Measurements from ENCODE around the gene FILIP1L. TPM values are rescaled to one million over a fixed set of nuclear protein-coding genes. Genes with fewer than 3 reads are reported as not detected.
A peak's percentile ranks its signal among the peaks of the same experiment; 100 is the strongest.

The FILIP1L gene
- polyA plus RNA-seq, 1 donor (not counting 4 experiments of a cell fraction or from before 2014, with no cell fraction given): 14.7 TPM

- no peak overlapping the region for H3K4me2 ChIP-seq (ENCODE audit: control insufficient read depth, extremely low read depth, insufficient read depth, low read depth, low read length)
- peaks cover 45% of the 10 kb centered on the region for H3K4me1 ChIP-seq (ENCODE audit: control insufficient read depth, extremely low read depth, insufficient read depth, low read length)
- no peaks in the 10 kb centered on the region for H3K9me1 ChIP-seq (ENCODE audit: control insufficient read depth, extremely low read depth, insufficient read depth, low read length)
- H2AFZ ChIP-seq (ENCODE audit: control insufficient read depth, low read length): no peak overlapping the region
- H3K27ac ChIP-seq (ENCODE audit: control insufficient read depth, insufficient read depth, low read length): no peak overlapping the region
- FAIRE-seq (peak; percentile 34), DNase-seq (ENCODE audit: low read depth, low spot score) (no peak)
- H4K20me1 ChIP-seq (ENCODE audit: control insufficient read depth, extremely low read depth, insufficient read depth, low read length): no peaks in the 10 kb centered on the region
- H3K79me2 ChIP-seq (ENCODE audit: control insufficient read depth, insufficient read depth, low read length): no peaks in the 10 kb centered on the region
- no peak overlapping the region for H3K9ac ChIP-seq (ENCODE audit: control insufficient read depth, extremely low read depth, insufficient read depth, low read length)
- TF ChIP-seq EZH2 (IDR thresholded peaks at IDR 0.05; ENCODE audit: low read length): no peak
- no peak for TF ChIP-seq CTCF (optimal IDR thresholded peaks at IDR 0.05 in 1 of 3, IDR thresholded peaks at IDR 0.05 in 1 of 3, conservative IDR thresholded peaks at IDR 0.05 in 1 of 3; ENCODE audit: extremely low read depth in 1 of 3, insufficient read depth in 2 of 3, low read length in 3 of 3)
- H3K27me3 ChIP-seq (ENCODE audit: control insufficient read depth, extremely low read depth, insufficient read depth, low read length): no peaks in the 10 kb centered on the region
- H3K9me3 ChIP-seq (ENCODE audit: control insufficient read depth, low read depth, low read length): no peaks in the 10 kb centered on the region
- H3K36me3 ChIP-seq (ENCODE audit: control insufficient read depth in 2 of 2, extremely low read depth in 1 of 2, insufficient read depth in 2 of 2, low read length in 2 of 2): peaks cover 0 to 4% of the 10 kb centered on the region in 2 experiments
- no peak overlapping the region for H3K4me3 ChIP-seq (ENCODE audit: control insufficient read depth in 2 of 3, extremely low read depth in 1 of 3, insufficient read depth in 2 of 3, low read depth in 1 of 3, low read length in 3 of 3)
- dilution Hi-C loops (cut with MboI; ENCODE audit: extremely low pct_ligation_motif_present, low sequenced_read_pairs): no loop called here
These were observed 87.0 kb downstream of the FILIP1L start for GRCh38 chr3:100027321-100027720.

- Histone ChIP-seq H3K4me3 (ENCODE audit: control insufficient read depth in 2 of 3, extremely low read depth in 1 of 3, insufficient read depth in 2 of 3, low read depth in 1 of 3, low read length in 3 of 3) (no peak overlapping the region), H3K27ac (ENCODE audit: control insufficient read depth, insufficient read depth, low read length) (peak overlapping the region; percentile 66), H3K36me3 (ENCODE audit: control insufficient read depth in 2 of 2, extremely low read depth in 1 of 2, insufficient read depth in 2 of 2, low read length in 2 of 2) (peaks cover 0 to 4% of the 10 kb centered on the region in 2 experiments), H4K20me1 (ENCODE audit: control insufficient read depth, extremely low read depth, insufficient read depth, low read length) (no peaks in the 10 kb centered on the region), H2AFZ (ENCODE audit: control insufficient read depth, low read length) (peak overlapping the region; percentile 5), H3K4me1 (ENCODE audit: control insufficient read depth, extremely low read depth, insufficient read depth, low read length) (peaks cover 30% of the 10 kb centered on the region), H3K9ac (ENCODE audit: control insufficient read depth, extremely low read depth, insufficient read depth, low read length) (peak overlapping the region; percentile 24), H3K9me1 (ENCODE audit: control insufficient read depth, extremely low read depth, insufficient read depth, low read length) (no peaks in the 10 kb centered on the region), H3K27me3 (ENCODE audit: control insufficient read depth, extremely low read depth, insufficient read depth, low read length) (no peaks in the 10 kb centered on the region), H3K4me2 (ENCODE audit: control insufficient read depth, extremely low read depth, insufficient read depth, low read depth, low read length) (peak overlapping the region; percentile 39), H3K79me2 (ENCODE audit: control insufficient read depth, insufficient read depth, low read length) (no peaks in the 10 kb centered on the region), H3K9me3 (ENCODE audit: control insufficient read depth, low read depth, low read length) (no peaks in the 10 kb centered on the region)
- DNase-seq (ENCODE audit: low read depth, low spot score) (no peak), FAIRE-seq (peak; percentile 32)
- dilution Hi-C loops (cut with MboI; ENCODE audit: extremely low pct_ligation_motif_present, low sequenced_read_pairs): no loop called here
- TF ChIP-seq CTCF (optimal IDR thresholded peaks at IDR 0.05 in 1 of 3, IDR thresholded peaks at IDR 0.05 in 1 of 3, conservative IDR thresholded peaks at IDR 0.05 in 1 of 3; ENCODE audit: extremely low read depth in 1 of 3, insufficient read depth in 2 of 3, low read length in 3 of 3) (no peak), EZH2 (IDR thresholded peaks at IDR 0.05; ENCODE audit: low read length) (no peak)
These were observed 89.6 kb downstream of the FILIP1L start for GRCh38 chr3:100024520-100025303.

Measured in keratinocyte (primary cell).